Esophagus muscularis mucosa (tissue), 4 donors: ENCODE data around the gene GLI3. TPM values are rescaled to one million over a fixed set of nuclear protein-coding genes. Genes with fewer than 3 reads are reported as not detected.
A peak's percentile ranks its signal among the peaks of the same experiment; 100 is the strongest.

ENCODE experiments used
- DNase-seq: peaks from one replicate; pipeline ENCODE4 v3.0.0-alpha.2; 2017; ENCODE audit errors: extremely low spot score
- H3K27ac ChIP-seq, 4 donors: fragments of 200-600 bp; sonication (generic); replicated peaks in 1 of 4; 1 replicate in 3 of 4; 2 replicates in 1 of 4; pipeline ENCODE4 v1.5.1; 2016 to 2019; ENCODE audit warnings: mild to moderate bottlenecking in 1 of 4
- H3K27me3 ChIP-seq, 4 donors: fragments of 200-600 bp; sonication (generic); one replicate each; pipeline versions ENCODE4 v1.5.1 to v1.6.0; 2016 to 2019
- H3K36me3 ChIP-seq, 4 donors: fragments of 200-600 bp; sonication (generic); one replicate each; pipeline ENCODE4 v1.5.1; 2016 to 2019
- H3K4me1 ChIP-seq, 4 donors: fragments of 200-600 bp; sonication (generic); one replicate each; pipeline ENCODE4 v1.5.1; 2016 to 2019
- H3K4me3 ChIP-seq, 4 donors: fragments of 200-600 bp; sonication (generic); 1 replicate in 2 of 4; 2 replicates in 2 of 4; pipeline ENCODE4 v1.5.1; 2016 to 2019; ENCODE audit warnings: mild to moderate bottlenecking in 4 of 4, moderate library complexity in 1 of 4
- H3K9me3 ChIP-seq, 4 donors: fragments of 200-600 bp; sonication (generic); 1 replicate in 3 of 4; 2 replicates in 1 of 4; pipeline ENCODE4 v1.5.1; 2016 to 2019
- EP300 ChIP-seq: sonication (generic); formaldehyde crosslinking; IDR thresholded peaks from one replicate; pipeline ENCODE4 v1.6.1; 2017; ENCODE audit warnings: antibody characterized with exemption
- POLR2A ChIP-seq: fragments of 450-650 bp; IDR thresholded peaks from one replicate; pipeline ENCODE4 v1.6.1; 2017; ENCODE audit warnings: antibody characterized with exemption, moderate library complexity, mild to moderate bottlenecking, low read depth
- POLR2AphosphoS5 ChIP-seq, 2 donors: sonication (generic); formaldehyde crosslinking; IDR thresholded peaks; one replicate each; pipeline ENCODE4 v1.6.1; 2017; ENCODE audit warnings: antibody characterized with exemption in 2 of 2
- WGBS: methylation state at CpG from one replicate; pipeline ENCODE4 v1.1.5; 2018; 5-methylcytosine and 5-hydroxymethylcytosine counted together
- intact Hi-C: fragments of 100-400 bp; cut with DNase I; formaldehyde crosslinking; loops from one replicate; pipeline ENCODE4 v1.15.1; 2023
- total RNA-seq, 4 donors: library from RNA; depleted of rRNA; stranded (reverse); fragments of >200 nt; gene quantifications; one replicate each; pipeline versions ENCODE4 v1.1.0 to v1.2.1, GENCODE V29; 2016
- TF ChIP-seq, protein P1 (sequence below), 3 experiments: fragments of 200-600 bp in 2 of 3; fragments of 450-650 bp in 1 of 3; sonication (generic) in 2 of 3; IDR thresholded peaks; one replicate each; pipeline ENCODE4 v1.5.1; 2017 to 2019; ENCODE audit warnings: antibody characterized with exemption in 3 of 3, mild to moderate bottlenecking in 2 of 3, moderate library complexity in 1 of 3

The GLI3 gene
- total RNA-seq: 10 to 100 TPM; 11.7 to 17.8 (median 13.3) TPM

DNA sequence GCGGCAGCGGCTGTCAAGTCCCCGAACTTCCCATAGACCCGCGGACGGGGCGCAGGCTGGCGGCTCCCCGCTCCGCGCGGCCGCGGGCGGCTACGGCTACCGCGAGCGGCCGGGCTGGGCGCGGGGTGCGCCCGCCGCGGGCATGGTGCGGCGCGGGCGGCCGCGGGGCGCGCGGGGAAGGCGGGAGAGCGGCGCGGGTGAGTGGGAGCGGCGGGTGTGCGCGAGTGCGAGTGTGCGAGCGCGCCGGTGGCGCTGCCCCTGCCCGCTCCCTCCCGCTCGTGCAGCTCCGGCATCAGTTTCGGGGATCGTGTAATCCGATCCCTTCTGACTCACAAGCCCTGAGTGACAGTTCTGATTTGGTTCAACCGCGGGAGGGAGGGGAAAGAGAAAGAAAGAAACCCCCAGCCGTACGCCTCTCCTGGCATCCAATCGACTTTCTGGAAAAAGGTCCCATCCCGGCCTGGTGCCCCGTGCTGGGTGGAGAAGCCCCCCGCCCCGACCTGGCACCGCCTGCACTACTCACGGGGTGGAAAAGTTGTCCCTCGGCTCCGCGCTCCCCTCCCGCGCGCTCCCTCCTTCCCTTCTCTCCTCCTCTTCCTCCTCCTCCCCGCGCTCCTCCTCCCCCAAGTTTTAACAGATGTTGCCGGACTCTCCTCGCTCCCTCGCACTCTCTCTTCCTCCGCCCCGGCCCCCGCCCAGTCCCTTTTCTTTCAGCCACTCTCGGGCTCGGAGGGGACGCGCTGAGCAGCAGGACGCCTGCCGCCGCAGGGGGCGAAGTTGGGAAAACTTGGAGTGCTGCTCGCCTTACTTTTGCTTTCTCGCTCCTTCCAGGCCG, at the start of gene GLI3:
Gene GLI3, minus strand, starts transcription at position 234 of the 835 bp plus-strand sequence. CDS start 13,956 bp downstream, outside the sequence.
- Histone ChIP-seq H3K4me1 (peaks cover 13 to 60% (median 55%) of the 10 kb centered on the region in 4 donors), H3K4me3 (peak within 1 kb of the TSS; percentile 79 to 93 (median 86)), H3K27ac (peak within 1 kb of the TSS; percentile 93 to 95 (median 94)), H3K9me3 (no peaks in the 10 kb centered on the region), H3K36me3 (no peaks in the 10 kb centered on the region), H3K27me3 (no peaks in the 10 kb centered on the region)
- DNase-seq: peak; percentile 96
- TF ChIP-seq POLR2AphosphoS5 (IDR thresholded peaks at IDR 0.05) (peak; percentile 81 to 84), EP300 (no peak)
- TF ChIP-seq, protein P1, sequence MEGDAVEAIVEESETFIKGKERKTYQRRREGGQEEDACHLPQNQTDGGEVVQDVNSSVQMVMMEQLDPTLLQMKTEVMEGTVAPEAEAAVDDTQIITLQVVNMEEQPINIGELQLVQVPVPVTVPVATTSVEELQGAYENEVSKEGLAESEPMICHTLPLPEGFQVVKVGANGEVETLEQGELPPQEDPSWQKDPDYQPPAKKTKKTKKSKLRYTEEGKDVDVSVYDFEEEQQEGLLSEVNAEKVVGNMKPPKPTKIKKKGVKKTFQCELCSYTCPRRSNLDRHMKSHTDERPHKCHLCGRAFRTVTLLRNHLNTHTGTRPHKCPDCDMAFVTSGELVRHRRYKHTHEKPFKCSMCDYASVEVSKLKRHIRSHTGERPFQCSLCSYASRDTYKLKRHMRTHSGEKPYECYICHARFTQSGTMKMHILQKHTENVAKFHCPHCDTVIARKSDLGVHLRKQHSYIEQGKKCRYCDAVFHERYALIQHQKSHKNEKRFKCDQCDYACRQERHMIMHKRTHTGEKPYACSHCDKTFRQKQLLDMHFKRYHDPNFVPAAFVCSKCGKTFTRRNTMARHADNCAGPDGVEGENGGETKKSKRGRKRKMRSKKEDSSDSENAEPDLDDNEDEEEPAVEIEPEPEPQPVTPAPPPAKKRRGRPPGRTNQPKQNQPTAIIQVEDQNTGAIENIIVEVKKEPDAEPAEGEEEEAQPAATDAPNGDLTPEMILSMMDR (IDR thresholded peaks at IDR 0.05): peak in 2 of 3 experiments; percentile 12 to 48
- intact Hi-C loops: loop anchor here (5.0 to 10.0 kb wide), 4 partner anchors 258 to 440 kb away; no protein-coding TSS in a partner anchor
- WGBS: under 1% methylated on average over 43 of the region's 92 CpGs

DNA sequence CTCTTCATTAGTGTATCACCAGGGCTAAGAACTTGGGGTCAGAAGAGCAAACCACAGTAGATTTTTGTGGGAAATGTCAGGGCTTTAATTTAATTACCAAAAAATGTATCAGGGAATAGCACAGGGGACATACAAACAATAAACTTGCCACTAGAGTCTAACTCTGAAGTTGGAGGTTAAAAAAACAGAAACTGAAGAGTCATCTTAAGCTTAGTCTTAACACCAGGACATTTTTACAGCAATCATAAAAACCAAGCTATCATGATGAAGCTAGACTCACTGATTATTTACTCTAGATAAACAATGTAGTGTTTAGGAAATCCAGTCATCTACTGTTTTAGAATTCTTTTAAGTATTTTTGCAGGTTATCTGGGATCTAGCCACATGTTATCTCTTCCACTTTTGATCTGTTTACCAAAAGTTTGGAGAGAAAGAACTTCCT, 48.4 kb upstream of the GLI3 start:
- intact Hi-C loops: no loop called here
- Histone ChIP-seq H3K27me3 (no peaks in the 10 kb centered on the region), H3K36me3 (no peaks in the 10 kb centered on the region), H3K4me3 (no peak overlapping the region), H3K4me1 (peaks cover 0 to 22% (median 11%) of the 10 kb centered on the region in 4 donors), H3K27ac (no peak overlapping the region), H3K9me3 (no peaks in the 10 kb centered on the region)
- TF ChIP-seq EP300 (no peak), POLR2AphosphoS5 (IDR thresholded peaks at IDR 0.05) (no peak), POLR2A (no peak)
- TF ChIP-seq, protein P1 (IDR thresholded peaks at IDR 0.05): no peak
- no peak for DNase-seq

DNA sequence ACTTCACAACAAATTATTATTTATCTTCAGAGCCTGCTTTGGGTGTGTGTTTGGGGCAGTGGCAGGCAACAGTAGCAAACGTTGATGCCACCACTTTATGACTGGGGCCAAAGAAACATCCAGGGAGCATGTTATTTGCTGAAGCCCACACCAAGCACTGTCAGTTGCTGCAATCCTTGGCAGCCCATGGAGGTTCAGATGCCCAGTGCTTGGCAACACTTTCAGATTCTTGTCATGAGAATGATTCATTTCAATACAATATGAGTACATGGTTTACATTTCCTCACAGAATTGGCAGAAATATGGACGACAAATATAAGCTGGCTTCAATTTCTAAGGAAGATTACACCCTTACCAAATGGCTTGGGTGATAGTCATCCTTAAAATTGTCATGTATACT, 46.5 kb upstream of the GLI3 start:
- Histone ChIP-seq H3K27me3 (no peaks in the 10 kb centered on the region), H3K4me1 (peaks cover 0 to 22% (median 11%) of the 10 kb centered on the region in 4 donors), H3K36me3 (no peaks in the 10 kb centered on the region), H3K27ac (no peak overlapping the region), H3K9me3 (no peaks in the 10 kb centered on the region), H3K4me3 (no peak overlapping the region)
- 25% methylated on average over 2 of the region's 2 CpGs for WGBS
- TF ChIP-seq POLR2AphosphoS5 (IDR thresholded peaks at IDR 0.05) (peak in 1 of 2 donors; percentile 37), POLR2A (no peak)
- intact Hi-C loops: no loop called here
- no peak for DNase-seq

DNA sequence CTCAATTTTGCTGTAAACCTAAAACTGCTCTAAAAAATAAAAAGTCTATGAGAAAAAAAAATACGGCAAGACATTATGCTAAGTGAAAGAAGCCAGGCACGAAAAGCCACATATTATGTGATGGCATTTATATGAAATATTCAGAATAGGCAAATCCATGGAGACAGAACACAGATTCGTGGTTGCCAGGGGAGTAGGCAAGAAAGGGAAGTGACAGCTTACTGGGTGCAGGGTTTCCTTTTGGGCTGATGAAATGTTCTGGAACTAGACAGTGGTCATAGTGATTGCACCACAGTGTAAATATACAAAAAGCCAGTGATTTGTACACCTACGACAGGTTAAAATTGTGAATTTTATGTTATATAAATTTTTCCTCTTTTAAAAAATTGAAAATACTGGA, 41.3 kb upstream of the GLI3 start:
- Histone ChIP-seq H3K27ac (no peak overlapping the region), H3K4me3 (no peak overlapping the region), H3K4me1 (peaks cover 0 to 6% (median 2%) of the 10 kb centered on the region in 4 donors), H3K9me3 (no peaks in the 10 kb centered on the region), H3K27me3 (no peaks in the 10 kb centered on the region), H3K36me3 (no peaks in the 10 kb centered on the region)
- 84% methylated on average over 4 of the region's 4 CpGs for WGBS
- DNase-seq: no peak
- TF ChIP-seq EP300 (no peak), POLR2AphosphoS5 (IDR thresholded peaks at IDR 0.05) (no peak), POLR2A (no peak)
- TF ChIP-seq, protein P1 (IDR thresholded peaks at IDR 0.05): no peak
- intact Hi-C loops: loop anchor here (10.0 kb wide), 1 partner anchor 176 kb away; no protein-coding TSS in a partner anchor

DNA sequence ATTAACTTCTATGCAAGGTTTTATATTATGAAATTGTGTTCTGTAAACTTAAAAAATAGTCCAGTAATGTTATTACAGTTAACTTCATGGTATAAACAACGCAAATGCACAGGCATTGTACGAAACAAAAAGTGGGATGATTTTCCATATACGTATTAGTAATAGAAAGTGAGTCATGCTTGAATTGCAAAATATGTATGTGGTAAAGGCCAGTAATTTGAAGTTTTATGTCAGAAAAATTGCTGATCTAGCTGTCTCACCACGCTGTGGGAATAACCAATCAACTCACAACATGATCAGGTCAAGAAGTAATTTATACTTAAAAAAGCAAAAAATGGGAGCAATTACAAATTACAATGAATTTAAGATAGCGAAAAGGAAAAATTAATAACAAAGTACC, 37.0 kb upstream of the GLI3 start:
- WGBS: 76% methylated on average over 5 of the region's 5 CpGs
- H3K36me3 ChIP-seq: no peaks in the 10 kb centered on the region
- no peak overlapping the region for H3K4me3 ChIP-seq
- intact Hi-C loops: loop anchor here (10.0 kb wide), 1 partner anchor 181 kb away; no protein-coding TSS in a partner anchor
- no peak for DNase-seq
- H3K4me1 ChIP-seq: no peaks in the 10 kb centered on the region
- no peak overlapping the region for H3K27ac ChIP-seq
- H3K9me3 ChIP-seq: no peaks in the 10 kb centered on the region
- no peaks in the 10 kb centered on the region for H3K27me3 ChIP-seq
- TF ChIP-seq EP300: no peak
- TF ChIP-seq, protein P1 (IDR thresholded peaks at IDR 0.05): no peak
- no peak for TF ChIP-seq POLR2AphosphoS5 (IDR thresholded peaks at IDR 0.05)
- TF ChIP-seq POLR2A: no peak
